HG03135 (cell line): ENCODE results near the gene ABI3BP.

Source experiments
- ATAC-seq: cut with Tn5 transposase; IDR thresholded peaks from one replicate; pipeline ENCODE4 v1.9.1; 2021; ENCODE audit warnings: mild to moderate bottlenecking, moderate library complexity; ENCODE audit not compliant: unreplicated experiment

The ABI3BP gene

GRCh38 chr3:100981164-100981911, 11.9 kb downstream of the ABI3BP start:
- no peak for ATAC-seq

GRCh38 chr3:100978011-100978659, 15.1 kb downstream of the ABI3BP start:
- ATAC-seq = no peak

GRCh38 chr3:100976611-100977010, 16.6 kb downstream of the ABI3BP start:
- ATAC-seq = no peak

GRCh38 chr3:100975714-100976113, 17.5 kb downstream of the ABI3BP start:
- no peak for ATAC-seq

- ATAC-seq = no peak
Observed at GRCh38 chr3:100973594-100973993, 19.6 kb downstream of the ABI3BP start.

- ATAC-seq = no peak
Observed at GRCh38 chr3:100972867-100973266, 20.4 kb downstream of the ABI3BP start.

GRCh38 chr3:100972301-100972844, 20.8 kb downstream of the ABI3BP start:
- no peak for ATAC-seq

- ATAC-seq = no peak
Observed at GRCh38 chr3:100971798-100972197, 21.4 kb downstream of the ABI3BP start.

GRCh38 chr3:100970477-100970990, 22.7 kb downstream of the ABI3BP start:
- ATAC-seq = no peak

- ATAC-seq = no peak
Observed at GRCh38 chr3:100968932-100969906, 24.0 kb downstream of the ABI3BP start.

- ATAC-seq = no peak
Observed at GRCh38 chr3:100966807-100967206, 26.4 kb downstream of the ABI3BP start.

- ATAC-seq = no peak
Observed at GRCh38 chr3:100966049-100966491, 27.2 kb downstream of the ABI3BP start.

- ATAC-seq = no peak
Observed at GRCh38 chr3:100963041-100963440, 30.2 kb downstream of the ABI3BP start.

- no peak for ATAC-seq
Observed at GRCh38 chr3:100957261-100957986, 35.8 kb downstream of the ABI3BP start.

GRCh38 chr3:100956276-100956675, 36.9 kb downstream of the ABI3BP start:
- no peak for ATAC-seq

GRCh38 chr3:100954990-100955389, 38.2 kb downstream of the ABI3BP start:
- ATAC-seq = no peak

GRCh38 chr3:100954199-100954935, 38.9 kb downstream of the ABI3BP start:
- no peak for ATAC-seq

GRCh38 chr3:100953103-100953502, 40.1 kb downstream of the ABI3BP start:
- ATAC-seq = no peak

GRCh38 chr3:100947119-100947518, 46.1 kb downstream of the ABI3BP start:
- ATAC-seq = no peak
